Fibroblast of villous mesenchyme (primary cell): ENCODE data around the gene PPME1. TPM values are rescaled to one million over a fixed set of nuclear protein-coding genes. Genes with fewer than 3 reads are reported as not detected.
A peak's percentile ranks its signal among the peaks of the same experiment; 100 is the strongest.

ENCODE experiments used
- DNase-seq: peaks from one replicate; pipeline ENCODE4 v3.0.0-alpha.2; 2010; ENCODE audit warnings: low read depth
- H3K4me3 ChIP-seq: 2 replicates; pipeline ENCODE4 v1.5.1; 2011; ENCODE audit warnings: low read depth, mild to moderate bottlenecking, low read length
- CTCF ChIP-seq: IDR thresholded peaks from 2 replicates; pipeline ENCODE4 v1.5.1; 2012; ENCODE audit warnings: low read depth, mild to moderate bottlenecking, low read length; ENCODE audit not compliant: insufficient read depth
- total RNA-seq: library from RNA; depleted of rRNA; stranded (reverse); fragments of >200 nt; gene quantifications from 2 replicates; pipeline ENCODE4 v1.2.3, GENCODE V29; 2012

The PPME1 gene
- total RNA-seq, 1 donor: 165 TPM

- DNase-seq: no peak
- TF ChIP-seq CTCF: no peak
- no peak overlapping the region for H3K4me3 ChIP-seq
Observed at GRCh38 chr11:74282421-74282820, 111.3 kb downstream of the PPME1 start.

GRCh38 chr11:74282914-74283371 is 111.9 kb downstream of the PPME1 start:
- no peak for TF ChIP-seq CTCF
- no peak for DNase-seq
- no peak overlapping the region for H3K4me3 ChIP-seq

- TF ChIP-seq CTCF: no peak
- no peak for DNase-seq
- H3K4me3 ChIP-seq: no peak overlapping the region
Observed at GRCh38 chr11:74283580-74284180, 112.6 kb downstream of the PPME1 start.

GRCh38 chr11:74284466-74284865 is 113.4 kb downstream of the PPME1 start:
- no peak for DNase-seq
- no peak overlapping the region for H3K4me3 ChIP-seq
- TF ChIP-seq CTCF: no peak

GRCh38 chr11:74288161-74288560 is 117.1 kb downstream of the PPME1 start:
- DNase-seq: peak; percentile 97
- H3K4me3 ChIP-seq: no peak overlapping the region
- TF ChIP-seq CTCF: no peak

- peak; percentile 64 for DNase-seq
- no peak for TF ChIP-seq CTCF
- no peak overlapping the region for H3K4me3 ChIP-seq
Observed at GRCh38 chr11:74288911-74289310, 117.8 kb downstream of the PPME1 start.

GRCh38 chr11:74297484-74297883 is 126.4 kb downstream of the PPME1 start:
- DNase-seq: no peak
- H3K4me3 ChIP-seq: no peak overlapping the region

More at GRCh38 chr11:74297484-74297883, 126.4 kb downstream of the PPME1 start:
- no peak for TF ChIP-seq CTCF
